HepG2 (cell line): Measurements from ENCODE around the gene ZMYND12. TPM values are rescaled to one million over a fixed set of nuclear protein-coding genes. Genes with fewer than 3 reads are reported as not detected.
"Not testable (repeated sequence)": the region's sequence is repeated elsewhere in the genome, so short reads cannot be mapped to it uniquely, and the experiment has no call there.

Experiments
- ATAC-seq: fragments of 200-7000 bp; cut with Tn5 transposase; 3 replicates; pipeline ENCODE4 v1.9.1; 2020; ENCODE audit warnings: mild to moderate bottlenecking, moderate library complexity
- BruUV-seq: library from RNA; stranded (reverse); fragments of 400-500 nt; replicated peaks from 2 replicates; lab custom pipeline; 2021; lab: Mats Ljungman, UMichigan
- CTCF ChIA-PET: fragments of 300-600 bp; formaldehyde crosslinking; extraction: SDS; loops from one replicate; lab custom pipeline; 2021; ENCODE audit warnings: low total read pairs, inconsistent platforms, low intra/inter-chr PET ratio; lab: Yijun Ruan, JAX
- POLR2A ChIA-PET: fragments of 350-600 bp; sonication (Branson Sonifier 250); formaldehyde crosslinking; loops from one replicate; lab custom pipeline; 2020; ENCODE audit warnings: antibody characterized with exemption, inconsistent platforms; lab: Yijun Ruan, JAX
- DNase-seq: peaks from one replicate; pipeline ENCODE4 v3.0.0-alpha.2; 2015; ENCODE audit warnings: low spot score
- FAIRE-seq: peaks from 3 replicates; lab custom pipeline; 2011; peaks lifted over from hg19 to GRCh38; lab: Jason Lieb, UNC
- H2AFZ ChIP-seq: one replicate; pipeline ENCODE4 v1.6.1; 2011; ENCODE audit warnings: low read length, inconsistent platforms
- H3K27ac ChIP-seq: fragments of 300-600 bp; 3 replicates; pipeline ENCODE4 v1.8.0; 2011; ENCODE audit warnings: mixed run types, mild to moderate bottlenecking, mixed read lengths, low read length, inconsistent platforms; ENCODE audit not compliant: insufficient read depth; ENCODE audit errors: extremely low read length
- H3K27me3 ChIP-seq, 2 experiments: fragments of 200-600 bp in 1 of 2; 2 replicates in 1 of 2; 3 replicates in 1 of 2; pipeline versions ENCODE4 v1.6.0 to v1.8.0; 2011; ENCODE audit warnings: low read length in 2 of 2, mild to moderate bottlenecking in 2 of 2, moderate library complexity in 2 of 2, inconsistent platforms in 1 of 2; ENCODE audit not compliant: insufficient read depth in 2 of 2, control insufficient read depth in 1 of 2
- H3K36me3 ChIP-seq, 2 experiments: fragments of 200-600 bp in 1 of 2; replicated peaks in 1 of 2; 2 replicates in 1 of 2; 3 replicates in 1 of 2; pipeline versions ENCODE4 v1.5.1 to v1.8.0; 2011; ENCODE audit warnings: low read length in 2 of 2, inconsistent platforms in 1 of 2; ENCODE audit not compliant: insufficient read depth in 2 of 2, control insufficient read depth in 1 of 2
- H3K4me1 ChIP-seq: 2 replicates; pipeline ENCODE4 v1.5.1; 2012; ENCODE audit warnings: low read length, inconsistent platforms; ENCODE audit not compliant: insufficient read depth
- H3K4me2 ChIP-seq: 2 replicates; pipeline ENCODE4 v1.6.0; 2011; ENCODE audit warnings: low read depth, low read length, inconsistent platforms
- H3K4me3 ChIP-seq, 3 experiments: fragments of 200-600 bp in 1 of 3; sonication (generic), shearing (Covaris generic) in 1 of 3; replicated peaks in 1 of 3; 2 replicates each; pipeline ENCODE4 v1.5.1; 2011 to 2016; ENCODE audit warnings: low read length in 3 of 3, inconsistent platforms in 2 of 3, low read depth in 2 of 3, mild to moderate bottlenecking in 2 of 3, control low read depth in 1 of 3, mixed read lengths in 1 of 3; ENCODE audit not compliant: insufficient read depth in 1 of 3
- H3K79me2 ChIP-seq: one replicate; pipeline ENCODE4 v1.6.1; 2011; ENCODE audit warnings: low read length, inconsistent platforms; ENCODE audit not compliant: insufficient read depth
- H3K9ac ChIP-seq: 2 replicates; pipeline ENCODE4 v1.6.0; 2011; ENCODE audit warnings: mild to moderate bottlenecking, low read depth, low read length, inconsistent platforms; ENCODE audit not compliant: insufficient read depth
- H3K9me3 ChIP-seq: 2 replicates; pipeline ENCODE4 v1.5.1; 2012; ENCODE audit warnings: mild to moderate bottlenecking, low read length
- H4K20me1 ChIP-seq: 2 replicates; pipeline ENCODE4 v1.6.0; 2011; ENCODE audit warnings: inconsistent platforms, mild to moderate bottlenecking, low read length, moderate library complexity; ENCODE audit not compliant: insufficient read depth
- ATF7 ChIP-seq, 2 experiments: fragments of 450-650 bp in 1 of 2; sonication (generic) in 1 of 2; formaldehyde crosslinking in 1 of 2; IDR thresholded peaks; 2 replicates each; pipeline versions ENCODE4 v1.4.0 to v1.6.1; 2016 to 2020; ENCODE audit warnings: antibody characterized with exemption in 1 of 2, mild to moderate bottlenecking in 1 of 2, missing genetic modification reagents in 1 of 2
- LBX2 ChIP-seq: sonication (generic); formaldehyde crosslinking; IDR thresholded peaks from 2 replicates; pipeline ENCODE4 v1.5.0; 2020; ENCODE audit warnings: missing genetic modification reagents, mild to moderate bottlenecking, borderline replicate concordance
- MAFK ChIP-seq, 2 experiments: IDR thresholded peaks in 1 of 2; conservative IDR thresholded peaks in 1 of 2; 2 replicates each; pipeline ENCODE4 v1.6.1; 2011; ENCODE audit warnings: improper control_type of control experiment in 2 of 2, low read length in 2 of 2
- WGBS: methylation state at CpG from one replicate; pipeline ENCODE4 v1.1.6; 2017; ENCODE audit warnings: low lambda C conversion rate; 5-methylcytosine and 5-hydroxymethylcytosine counted together
- in situ Hi-C: cut with HindIII; loops from 2 replicates; pipeline ENCODE4 v1.10.0; 2017; ENCODE audit warnings: low pct_unique_long_range_greater_than_20kb; ENCODE audit not compliant: extremely low pct_ligation_motif_present
- intact Hi-C: fragments of 100-400 bp; cut with micrococcal nuclease; formaldehyde crosslinking; loops from one replicate; pipeline ENCODE4 v1.10.0; 2022; ENCODE audit not compliant: unreplicated experiment
- polyA plus RNA-seq, 8 experiments: library from polyadenylated mRNA; depleted of rRNA in 3 of 8; stranded (reverse) in 7 of 8; unstranded in 1 of 8; fragments of >200 nt; fragmentation: Illumina TruSeq in 4 of 8; extraction: Trizol in 4 of 8; gene quantifications; 2 replicates each; pipeline versions ENCODE4 v1.2.1 to v1.2.3, GENCODE V29; 2011 to 2016; ENCODE audit warnings: low read depth in 4 of 8, missing spikeins in 1 of 8, mixed read lengths in 1 of 8; ENCODE audit not compliant: insufficient read depth in 1 of 8
- total RNA-seq, 5 experiments: library from RNA; depleted of rRNA; stranded (reverse); fragments of >200 nt; fragmentation: Illumina TruSeq; extraction: Trizol; gene quantifications; 2 replicates each; pipeline ENCODE4 v1.2.3, GENCODE V29; 2016; ENCODE audit warnings: low read depth in 1 of 5
- TF ChIP-seq, protein P1 (sequence below): sonication (generic); formaldehyde crosslinking; IDR thresholded peaks from 2 replicates; pipeline ENCODE4 v1.8.0; 2022; ENCODE audit warnings: missing genetic modification reagents, mild to moderate bottlenecking, moderate library complexity, borderline replicate concordance

ZMYND12 gene
- total and polyA plus RNA-seq, 2 of the 13 experiments (the other 11 are each of a cell fraction or from before 2014, with no cell fraction given), result 0.13 to 0.71 TPM

DNA sequence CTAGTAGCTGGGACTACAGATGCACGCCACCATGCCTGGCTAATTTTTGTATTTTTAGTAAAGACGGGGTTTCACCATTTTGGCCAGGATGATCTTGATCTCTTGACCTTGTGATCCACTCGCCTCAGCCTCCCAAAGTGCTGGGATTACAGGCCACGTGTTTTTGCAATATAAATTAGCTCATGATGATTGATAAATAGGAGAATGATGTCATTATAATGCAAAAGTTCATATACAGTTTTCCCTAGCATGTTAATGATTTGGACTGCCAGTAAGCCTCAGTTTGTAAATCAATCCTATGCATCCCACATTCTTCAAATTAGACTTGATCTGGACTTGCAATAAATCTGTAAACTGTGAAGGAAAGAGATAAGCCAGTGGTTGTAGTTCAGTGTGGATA lies 21.5 kb upstream of the ZMYND12 start:
- H2AFZ ChIP-seq; ATAC-seq; H3K79me2 ChIP-seq; H3K36me3 ChIP-seq; BruUV-seq; H3K9ac ChIP-seq; H3K27me3 ChIP-seq; in situ Hi-C loops; CTCF ChIA-PET; H3K9me3 ChIP-seq; H3K27ac ChIP-seq; TF ChIP-seq ATF7 (CRISPR knock-in tag; IDR thresholded peaks at IDR 0.05): not testable (repeated sequence)
- 56% methylated on average over 4 of the region's 4 CpGs for WGBS
- TF ChIP-seq ATF7 (IDR thresholded peaks at IDR 0.05), result peak; percentile 86
- TF ChIP-seq, all 625 proteins: peak for 1; not testable (repeated sequence) for 624
- H4K20me1 ChIP-seq, FAIRE-seq, intact Hi-C loops, DNase-seq, H3K4me1 ChIP-seq, H3K4me2 ChIP-seq, H3K4me3 ChIP-seq, POLR2A ChIA-PET: not testable (repeated sequence)

DNA sequence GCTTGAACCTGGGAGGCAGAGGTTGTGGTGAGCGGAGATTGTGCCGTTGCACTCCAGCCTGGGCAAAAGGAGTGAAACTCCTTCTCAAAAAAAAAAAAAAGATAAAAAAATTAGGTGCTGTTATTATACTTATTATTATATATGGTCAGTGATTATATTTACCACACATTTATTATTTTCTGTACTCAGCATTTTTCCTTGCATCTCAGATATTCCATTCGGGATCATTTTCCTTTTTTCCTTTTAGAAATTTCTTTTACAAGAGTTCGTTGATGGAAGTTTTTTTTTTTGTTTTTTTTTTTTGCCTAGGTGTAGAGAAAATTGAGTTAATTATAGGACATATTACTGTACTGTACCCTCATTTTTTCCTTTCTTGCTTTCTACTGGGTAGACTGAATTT lies 20.8 kb upstream of the ZMYND12 start:
- TF ChIP-seq MAFK (conservative IDR thresholded peaks at IDR 0.05 in 1 of 2, IDR thresholded peaks at IDR 0.05 in 1 of 2; ENCODE audit: low read length in 2 of 2), result peak; percentile 3 to 60; a peak in 2 of 4 replicates
- TF ChIP-seq, protein P1, sequence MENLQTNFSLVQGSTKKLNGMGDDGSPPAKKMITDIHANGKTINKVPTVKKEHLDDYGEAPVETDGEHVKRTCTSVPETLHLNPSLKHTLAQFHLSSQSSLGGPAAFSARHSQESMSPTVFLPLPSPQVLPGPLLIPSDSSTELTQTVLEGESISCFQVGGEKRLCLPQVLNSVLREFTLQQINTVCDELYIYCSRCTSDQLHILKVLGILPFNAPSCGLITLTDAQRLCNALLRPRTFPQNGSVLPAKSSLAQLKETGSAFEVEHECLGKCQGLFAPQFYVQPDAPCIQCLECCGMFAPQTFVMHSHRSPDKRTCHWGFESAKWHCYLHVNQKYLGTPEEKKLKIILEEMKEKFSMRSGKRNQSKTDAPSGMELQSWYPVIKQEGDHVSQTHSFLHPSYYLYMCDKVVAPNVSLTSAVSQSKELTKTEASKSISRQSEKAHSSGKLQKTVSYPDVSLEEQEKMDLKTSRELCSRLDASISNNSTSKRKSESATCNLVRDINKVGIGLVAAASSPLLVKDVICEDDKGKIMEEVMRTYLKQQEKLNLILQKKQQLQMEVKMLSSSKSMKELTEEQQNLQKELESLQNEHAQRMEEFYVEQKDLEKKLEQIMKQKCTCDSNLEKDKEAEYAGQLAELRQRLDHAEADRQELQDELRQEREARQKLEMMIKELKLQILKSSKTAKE (CRISPR knock-in tag), result no peak
- no peak for TF ChIP-seq LBX2 (CRISPR knock-in tag)
- H3K4me1 ChIP-seq, result no peaks in the 10 kb centered on the region
- 55% methylated on average over 4 of the region's 4 CpGs for WGBS
- H3K36me3 ChIP-seq, result no peaks in the 10 kb centered on the region
- H3K27ac ChIP-seq, result no peak overlapping the region
- POLR2A ChIA-PET, result no interaction called here
- ATAC-seq (no peak), DNase-seq (no peak), FAIRE-seq (no peak)
- no peaks in the 10 kb centered on the region for H3K79me2 ChIP-seq
- no peak overlapping the region for H3K4me3 ChIP-seq
- H3K4me2 ChIP-seq, result no peak overlapping the region
- intact Hi-C loops (no loop called here), in situ Hi-C loops (no loop called here)
- CTCF ChIA-PET, result no interaction called here
- no peak overlapping the region for H3K9ac ChIP-seq
- no peaks in the 10 kb centered on the region for H3K27me3 ChIP-seq
- no peaks in the 10 kb centered on the region for H3K9me3 ChIP-seq
- BruUV-seq, result no TSS peak
- no peak overlapping the region for H2AFZ ChIP-seq
- H4K20me1 ChIP-seq, result no peaks in the 10 kb centered on the region
